H1 (cell line): ENCODE measurements around the gene PREB. TPM values are rescaled to one million over a fixed set of nuclear protein-coding genes. Genes with fewer than 3 reads are reported as not detected.

Experiments
- CHD7 ChIP-seq: fragments of 300-600 bp; sonication (generic); IDR thresholded peaks from 2 replicates; pipeline ENCODE4 v1.7.1; 2012; ENCODE audit warnings: low read length, moderate library complexity, mild to moderate bottlenecking, inconsistent platforms; ENCODE audit not compliant: insufficient replicate concordance
- TAF1 ChIP-seq: IDR thresholded peaks from 2 replicates; pipeline ENCODE4 v1.6.1; 2011; ENCODE audit warnings: mild to moderate bottlenecking, low read depth, low read length
- polyA plus RNA-seq, 7 experiments: library from polyadenylated mRNA; depleted of rRNA in 3 of 7; stranded (reverse) in 5 of 7; unstranded in 2 of 7; fragments of >200 nt in 5 of 7; fragments of 200-250 nt in 2 of 7; gene quantifications; 1 replicate in 5 of 7; 2 replicates in 1 of 7; 4 replicates in 1 of 7; pipeline versions ENCODE4 v1.2.1 to v1.2.3, GENCODE V29; 2011 to 2013; ENCODE audit warnings: missing spikeins in 2 of 7, mixed read lengths in 2 of 7
- total RNA-seq: library from RNA; stranded (reverse); fragmentation: NEBNext Ultra II Directional; extraction: Animal tissue kit (Norgen Biotek cat#: 25700); gene quantifications from 2 replicates; pipeline ENCODE4 v1.2.1, GENCODE V29; 2021

PREB gene
- total and polyA plus RNA-seq, 2 of the 8 experiments (the other 6 are each of a cell fraction or from before 2014, with no cell fraction given), result 54.1 to 72.2 TPM

- no peak for TF ChIP-seq CHD7
- TF ChIP-seq TAF1, result peak; percentile 62
These were observed 493 bp upstream of the PREB start (continued) for GRCh38 chr2:27134781-27135477.
